GM18520 (cell line): ENCODE measurements around the gene TENM3.

Experiments
- ATAC-seq: cut with Tn5 transposase; IDR thresholded peaks from one replicate; pipeline ENCODE4 v1.9.1; 2021; ENCODE audit not compliant: unreplicated experiment

The TENM3 gene

GRCh38 chr4:182600093-182600492, 356.9 kb downstream of the TENM3 start:
- no peak for ATAC-seq

GRCh38 chr4:182600856-182601255, 357.7 kb downstream of the TENM3 start:
- ATAC-seq: no peak

GRCh38 chr4:182604161-182604622, 361.0 kb downstream of the TENM3 start:
- ATAC-seq: no peak

- no peak for ATAC-seq
These were observed 361.8 kb downstream of the TENM3 start for GRCh38 chr4:182604953-182605352.

DNA sequence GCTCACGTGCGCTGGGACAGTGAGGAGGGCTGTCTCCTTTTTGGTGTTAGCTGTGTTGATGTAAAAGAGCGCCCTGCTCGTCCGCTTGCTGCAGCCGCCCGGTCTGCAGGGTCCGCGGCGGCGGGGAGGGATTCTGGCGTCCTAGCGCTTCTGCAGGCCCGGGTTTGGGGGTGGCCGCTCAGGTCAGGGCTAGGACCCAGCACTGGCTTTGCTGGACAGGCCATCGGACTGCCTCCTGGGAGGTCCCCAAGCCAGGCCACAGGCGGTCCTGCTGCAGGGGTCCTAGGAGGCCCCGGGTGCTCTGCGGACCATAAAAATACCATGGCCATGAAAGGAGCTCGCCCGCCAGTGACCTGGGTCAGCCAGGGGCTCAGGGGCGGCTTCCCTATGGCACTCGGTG, 365.3 kb downstream of the TENM3 start:
- no peak for ATAC-seq

- ATAC-seq: no peak
These were observed 373.3 kb downstream of the TENM3 start for GRCh38 chr4:182616476-182616875.

DNA sequence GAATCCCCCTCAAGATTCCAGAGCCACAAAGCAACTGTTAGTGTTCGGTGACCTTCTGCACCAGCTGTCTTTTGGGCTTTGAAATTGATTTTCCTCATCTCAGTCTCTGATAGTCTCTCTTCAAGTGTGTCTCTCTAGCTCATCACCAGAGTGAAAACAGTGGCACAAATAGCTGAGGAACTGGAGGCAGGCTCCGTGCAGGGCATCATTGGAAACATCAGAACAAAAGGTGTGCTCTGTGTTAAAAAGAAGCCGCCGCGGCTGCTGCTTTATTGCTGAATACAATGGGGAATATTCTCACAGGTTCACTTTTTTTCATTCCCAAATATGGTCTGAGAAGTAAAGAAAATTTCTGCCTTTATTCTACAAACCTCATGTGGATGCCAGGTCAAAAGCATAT, 376.5 kb downstream of the TENM3 start:
- no peak for ATAC-seq

- ATAC-seq: no peak
These were observed 377.1 kb downstream of the TENM3 start for GRCh38 chr4:182620111-182620980.

DNA sequence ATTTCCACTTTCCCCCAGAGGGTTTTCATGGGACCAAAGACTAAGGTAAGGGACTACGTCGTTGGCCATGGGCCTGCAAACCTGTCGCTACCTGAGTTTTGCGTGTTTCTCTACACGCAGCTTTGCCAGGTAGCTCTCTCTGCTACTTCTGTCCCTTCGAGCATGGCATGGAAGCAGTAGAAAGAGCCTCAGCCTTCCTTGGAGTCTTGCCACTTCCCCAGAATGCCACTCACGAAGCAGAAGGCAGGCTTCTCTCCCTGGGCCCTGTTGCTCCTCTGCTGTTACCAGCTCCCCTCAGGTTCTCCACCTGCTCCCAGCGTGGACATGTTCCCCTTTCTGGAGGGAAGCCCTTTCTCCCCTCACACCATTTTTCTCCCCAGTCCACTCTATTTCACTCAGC, 381.1 kb downstream of the TENM3 start:
- ATAC-seq: no peak

GRCh38 chr4:182625193-182625592, 382.0 kb downstream of the TENM3 start:
- no peak for ATAC-seq

GRCh38 chr4:182627996-182628395, 384.8 kb downstream of the TENM3 start:
- ATAC-seq: no peak

DNA sequence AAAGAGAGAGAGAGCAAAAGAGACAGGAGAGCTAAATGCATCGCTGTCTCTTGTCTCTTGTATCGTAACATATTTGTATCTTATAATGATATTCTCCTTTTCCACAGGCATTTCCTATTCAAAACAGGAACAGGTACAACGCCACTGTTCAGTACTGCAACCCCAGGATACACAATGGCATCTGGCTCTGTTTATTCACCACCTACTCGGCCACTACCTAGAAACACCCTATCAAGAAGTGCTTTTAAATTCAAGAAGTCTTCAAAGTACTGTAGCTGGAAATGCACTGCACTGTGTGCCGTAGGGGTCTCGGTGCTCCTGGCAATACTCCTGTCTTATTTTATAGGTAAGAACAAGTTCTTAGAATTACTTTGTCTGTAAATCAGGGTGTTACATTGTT, 385.3 kb downstream of the TENM3 start:
- no peak for ATAC-seq

DNA sequence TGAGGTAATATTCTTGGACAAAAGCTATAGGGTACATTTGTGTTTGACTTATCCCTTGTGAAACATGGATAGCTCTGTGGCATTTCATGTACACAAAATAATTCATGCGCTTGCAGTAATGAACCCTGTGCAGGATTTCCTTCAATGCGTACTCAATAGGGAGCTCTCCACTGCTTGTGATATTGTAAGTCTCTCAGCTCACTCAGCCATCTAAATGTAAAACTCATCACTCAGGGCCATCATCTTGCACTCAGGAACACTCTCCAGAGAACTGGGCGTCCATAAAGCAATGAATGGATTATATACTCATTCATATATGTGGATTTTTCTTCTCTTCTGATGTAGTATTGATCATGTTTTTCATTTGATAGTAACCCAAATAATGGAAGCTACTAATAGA, 385.9 kb downstream of the TENM3 start:
- no peak for ATAC-seq

- ATAC-seq: no peak
These were observed 397.3 kb downstream of the TENM3 start for GRCh38 chr4:182640491-182640890.

DNA sequence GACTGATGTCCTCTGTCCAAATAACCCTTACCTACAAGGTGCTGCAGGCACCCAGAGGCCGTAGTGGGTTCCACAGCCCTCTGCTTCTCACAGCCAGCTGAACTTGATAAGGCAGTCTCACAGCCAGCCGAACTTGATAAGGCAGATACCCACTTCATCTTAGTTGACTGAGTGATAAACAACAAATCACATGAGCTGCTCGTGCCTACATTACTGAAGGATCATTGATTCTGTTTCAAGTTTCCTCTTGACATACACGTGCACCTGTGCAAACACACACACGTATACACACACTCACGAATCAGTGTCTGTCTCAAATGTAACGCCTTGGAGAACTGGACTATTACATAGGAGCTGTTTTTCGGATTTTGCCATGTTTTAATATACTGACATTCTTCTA, 397.7 kb downstream of the TENM3 start:
- no peak for ATAC-seq

DNA sequence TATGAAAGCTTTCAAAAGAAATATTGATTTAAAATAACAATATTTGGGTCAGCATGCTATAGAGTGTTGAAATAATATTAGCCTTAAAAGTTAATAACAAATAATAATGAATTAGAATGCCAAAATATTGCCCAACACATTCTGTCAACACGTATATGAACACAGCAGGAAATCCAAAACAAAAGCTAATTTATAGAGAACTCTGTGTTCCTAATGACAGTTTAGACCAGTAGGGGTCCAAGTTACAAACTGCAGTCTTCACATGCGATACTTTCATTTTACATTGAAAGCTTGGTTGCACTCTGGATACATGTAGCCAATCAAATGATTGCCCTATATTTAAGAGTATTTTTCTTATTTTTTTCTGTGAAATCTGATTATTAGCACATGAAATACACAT, 399.6 kb downstream of the TENM3 start:
- ATAC-seq: peak; percentile 58

DNA sequence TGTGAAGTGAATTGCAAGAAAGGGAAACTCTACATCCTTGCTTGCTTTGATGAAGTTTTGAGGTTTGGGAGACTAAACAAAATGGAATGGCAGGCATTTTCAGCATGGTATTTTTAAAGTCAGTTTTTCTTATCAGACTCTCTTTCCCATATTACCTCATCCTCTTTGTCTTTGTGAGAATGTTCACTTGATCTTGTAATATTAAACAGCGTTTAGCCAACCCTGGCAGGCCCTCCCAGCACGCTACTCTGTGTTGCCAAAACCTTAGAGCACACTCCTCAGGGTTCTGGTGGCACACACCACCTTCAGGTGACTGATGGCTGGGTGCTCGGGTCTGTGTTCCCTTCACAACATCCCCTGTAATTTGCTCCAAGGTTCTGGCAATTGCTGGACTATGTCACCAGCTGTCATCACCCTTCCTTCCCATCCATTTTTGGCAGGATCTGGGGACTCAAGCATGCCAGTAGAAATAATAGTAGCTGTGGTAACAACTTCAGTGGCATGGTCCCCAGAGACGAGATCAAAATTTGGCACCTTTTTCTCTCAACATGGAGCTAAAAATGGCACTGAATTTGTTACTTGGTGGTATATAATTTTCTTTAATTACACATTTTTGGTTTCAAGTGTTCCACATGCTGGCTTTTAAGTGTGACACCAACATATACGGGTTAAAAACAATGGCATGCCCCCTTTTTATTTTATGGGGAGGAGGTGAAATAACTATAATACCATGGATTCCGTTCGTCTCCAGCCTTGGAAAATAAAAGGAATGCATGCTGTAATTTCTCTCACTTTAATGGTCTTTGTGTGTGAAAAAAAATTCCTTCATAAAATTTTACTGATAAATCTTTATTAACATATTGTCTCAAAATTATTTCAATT, 400.8 kb downstream of the TENM3 start:
- no peak for ATAC-seq

DNA sequence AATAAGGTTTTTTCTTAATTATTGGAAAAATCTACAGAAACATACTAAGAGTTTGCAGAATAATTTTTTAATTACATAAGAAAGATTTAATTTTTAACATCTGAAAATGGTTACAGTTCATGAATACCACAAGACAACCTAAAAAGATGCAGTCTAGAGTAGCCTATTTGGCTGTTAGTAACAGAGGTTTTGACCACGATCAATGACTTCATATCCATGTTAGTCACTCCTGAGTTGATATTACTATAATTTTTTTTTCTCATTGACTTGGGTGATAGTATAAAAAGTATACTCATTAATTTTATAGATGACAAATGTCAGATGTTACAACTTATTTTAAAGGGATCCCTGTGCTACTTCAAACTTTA, 401.5 kb downstream of the TENM3 start:
- no peak for ATAC-seq

- ATAC-seq: no peak
These were observed 402.3 kb downstream of the TENM3 start for GRCh38 chr4:182645511-182645910.

DNA sequence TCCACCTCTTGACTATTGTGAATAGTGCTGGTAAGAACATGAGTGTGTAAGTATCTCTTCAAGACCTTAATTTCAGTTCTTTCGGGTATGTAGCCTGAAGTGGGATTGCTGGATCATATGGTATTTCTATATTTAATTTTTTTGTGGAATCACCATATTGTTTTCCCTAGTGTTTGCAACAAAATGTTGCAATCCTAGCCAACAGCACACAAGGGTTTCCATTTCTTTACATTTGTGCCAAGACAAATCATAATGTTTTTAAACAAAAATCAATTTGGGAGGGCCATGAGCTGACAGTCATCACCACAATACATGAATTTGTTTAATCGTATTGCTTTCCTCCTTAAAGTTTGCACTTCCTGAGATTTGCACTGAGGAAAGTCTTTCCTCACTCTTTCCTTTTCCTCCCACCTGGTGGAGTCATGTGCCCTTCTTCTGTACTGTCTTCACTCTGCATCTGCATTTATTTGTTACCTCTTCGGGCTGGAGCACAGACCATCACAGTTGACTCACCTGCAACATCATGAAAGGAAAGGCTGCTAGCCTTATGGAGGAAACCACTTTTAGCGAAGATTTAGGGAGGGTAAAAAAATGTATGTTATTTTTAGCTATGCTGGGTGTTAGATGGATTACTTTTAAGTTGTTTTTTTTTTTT, 404.6 kb downstream of the TENM3 start:
- no peak for ATAC-seq

DNA sequence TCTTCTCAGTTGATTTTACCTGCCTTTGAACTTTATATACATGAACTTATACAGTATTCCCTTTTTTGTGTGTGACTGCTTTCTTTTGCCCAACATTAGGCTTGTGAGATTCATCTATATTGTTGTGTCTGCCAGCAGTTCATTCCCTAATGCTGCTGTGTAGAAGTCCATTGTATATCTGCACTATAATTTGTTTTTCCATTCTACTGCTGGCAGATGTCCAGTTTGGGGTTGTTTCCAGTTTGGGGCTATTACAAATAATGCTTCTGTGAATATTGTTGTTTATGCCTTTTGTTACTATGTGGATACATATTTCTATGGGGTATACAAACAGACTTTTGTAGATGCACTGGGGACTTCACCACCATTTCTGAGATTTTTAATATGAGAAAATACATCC, 405.6 kb downstream of the TENM3 start:
- no peak for ATAC-seq
